ENCODE measurements around the gene PRSS36. TPM values are rescaled to one million over a fixed set of nuclear protein-coding genes. Genes with fewer than 3 reads are reported as not detected.
"Not testable (repeated sequence)": the region's sequence is repeated elsewhere in the genome, so short reads cannot be mapped to it uniquely, and the experiment has no call there.

Gene PRSS36
- total RNA-seq, 4 donors from 2014 or later, result 0.17 to 15.3 (median 3.7) TPM

DNA sequence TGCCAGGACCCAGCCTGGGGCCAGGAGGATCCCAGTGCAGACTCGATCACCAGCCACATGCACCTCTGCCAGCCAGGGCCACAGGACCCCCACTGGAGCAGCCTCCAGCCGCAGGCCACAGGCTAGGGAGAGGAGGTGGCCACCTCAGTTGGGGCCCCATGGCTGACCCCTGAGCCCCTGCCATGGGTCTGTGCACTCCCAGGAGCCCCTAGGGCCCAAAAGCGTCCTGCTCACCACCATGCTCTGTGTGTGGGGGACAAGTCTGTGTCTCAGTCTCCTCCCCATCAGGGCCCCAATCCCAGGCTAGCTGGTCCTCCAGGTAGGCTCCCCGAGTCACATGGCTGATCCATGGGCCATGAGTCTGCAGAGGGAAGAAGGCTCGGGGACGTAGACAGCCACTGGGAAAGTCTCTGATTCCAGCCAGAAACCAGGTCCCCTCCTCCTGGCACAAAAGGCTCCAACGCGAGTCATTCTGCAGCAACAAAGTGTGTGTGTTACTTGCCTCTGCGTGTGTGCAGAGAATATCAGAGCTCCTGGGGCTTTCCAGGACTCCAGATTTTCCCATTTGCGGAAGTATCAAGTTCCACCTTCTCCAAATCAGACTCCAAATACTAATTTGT is 8.3 kb downstream of the PRSS36 start:
- 18% methylated on average over 5 of the region's 10 CpGs; no CpG with 5 or more reads in 1 of the 2 donors for WGBS, 2 donors (ENCODE audit: low coverage in 1 of 2)
- H3K27ac ChIP-seq, result peak overlapping the region; percentile 16 to 86 (median 81)
- H3K9me3 ChIP-seq, result no peaks in the 10 kb centered on the region
- H3K27me3 ChIP-seq, result peaks cover 5% of the 10 kb centered on the region
- H3K36me3 ChIP-seq, result no peaks in the 10 kb centered on the region
- H3K4me1 ChIP-seq, result peaks cover 0 to 30% (median 15%) of the 10 kb centered on the region in 3 donors
- H3K4me3 ChIP-seq, result peak overlapping the region in 1 of 2 donors; percentile 62
- ATAC-seq, result peak; percentile 11
- TF ChIP-seq, protein P1, sequence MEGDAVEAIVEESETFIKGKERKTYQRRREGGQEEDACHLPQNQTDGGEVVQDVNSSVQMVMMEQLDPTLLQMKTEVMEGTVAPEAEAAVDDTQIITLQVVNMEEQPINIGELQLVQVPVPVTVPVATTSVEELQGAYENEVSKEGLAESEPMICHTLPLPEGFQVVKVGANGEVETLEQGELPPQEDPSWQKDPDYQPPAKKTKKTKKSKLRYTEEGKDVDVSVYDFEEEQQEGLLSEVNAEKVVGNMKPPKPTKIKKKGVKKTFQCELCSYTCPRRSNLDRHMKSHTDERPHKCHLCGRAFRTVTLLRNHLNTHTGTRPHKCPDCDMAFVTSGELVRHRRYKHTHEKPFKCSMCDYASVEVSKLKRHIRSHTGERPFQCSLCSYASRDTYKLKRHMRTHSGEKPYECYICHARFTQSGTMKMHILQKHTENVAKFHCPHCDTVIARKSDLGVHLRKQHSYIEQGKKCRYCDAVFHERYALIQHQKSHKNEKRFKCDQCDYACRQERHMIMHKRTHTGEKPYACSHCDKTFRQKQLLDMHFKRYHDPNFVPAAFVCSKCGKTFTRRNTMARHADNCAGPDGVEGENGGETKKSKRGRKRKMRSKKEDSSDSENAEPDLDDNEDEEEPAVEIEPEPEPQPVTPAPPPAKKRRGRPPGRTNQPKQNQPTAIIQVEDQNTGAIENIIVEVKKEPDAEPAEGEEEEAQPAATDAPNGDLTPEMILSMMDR (IDR thresholded peaks at IDR 0.05), result no peak
- TF ChIP-seq EP300 (IDR thresholded peaks at IDR 0.05), result no peak
- TF ChIP-seq POLR2AphosphoS5 (IDR thresholded peaks at IDR 0.05), result no peak
- no peak for TF ChIP-seq POLR2A (IDR thresholded peaks at IDR 0.05)

DNA sequence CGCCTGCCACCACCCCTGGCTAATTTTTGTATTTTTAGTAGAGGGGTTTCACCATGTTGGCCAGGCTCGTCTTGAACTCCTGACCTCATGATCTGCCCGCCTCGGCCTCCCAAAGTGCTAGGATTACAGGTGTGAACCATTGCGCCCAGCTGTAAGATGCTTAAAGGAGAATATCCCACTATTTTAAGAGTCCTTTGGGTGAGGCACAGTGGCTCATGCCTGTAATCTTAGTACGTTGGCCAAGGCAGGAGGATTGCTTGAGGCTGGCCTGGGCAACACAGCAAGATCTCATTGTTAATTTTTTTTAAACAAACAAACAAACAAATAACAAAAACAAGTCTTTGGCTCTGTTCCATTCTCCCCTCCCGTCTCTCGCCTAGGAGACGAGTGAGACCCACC is 8.8 kb downstream of the PRSS36 start:
- H3K4me3 ChIP-seq, H3K36me3 ChIP-seq, H3K27me3 ChIP-seq, H3K9me3 ChIP-seq, ATAC-seq: not testable (repeated sequence)
- Histone ChIP-seq H3K4me1 (peaks cover 0 to 30% (median 15%) of the 10 kb centered on the region in 3 donors), H3K27ac (peak overlapping the region in 3 of 4 donors; percentile 80 to 86 (median 82))
- WGBS, 2 donors (ENCODE audit: low coverage in 1 of 2), result 85% methylated on average over 6 of the region's 9 CpGs; no CpG with 5 or more reads in 1 of the 2 donors

DNA sequence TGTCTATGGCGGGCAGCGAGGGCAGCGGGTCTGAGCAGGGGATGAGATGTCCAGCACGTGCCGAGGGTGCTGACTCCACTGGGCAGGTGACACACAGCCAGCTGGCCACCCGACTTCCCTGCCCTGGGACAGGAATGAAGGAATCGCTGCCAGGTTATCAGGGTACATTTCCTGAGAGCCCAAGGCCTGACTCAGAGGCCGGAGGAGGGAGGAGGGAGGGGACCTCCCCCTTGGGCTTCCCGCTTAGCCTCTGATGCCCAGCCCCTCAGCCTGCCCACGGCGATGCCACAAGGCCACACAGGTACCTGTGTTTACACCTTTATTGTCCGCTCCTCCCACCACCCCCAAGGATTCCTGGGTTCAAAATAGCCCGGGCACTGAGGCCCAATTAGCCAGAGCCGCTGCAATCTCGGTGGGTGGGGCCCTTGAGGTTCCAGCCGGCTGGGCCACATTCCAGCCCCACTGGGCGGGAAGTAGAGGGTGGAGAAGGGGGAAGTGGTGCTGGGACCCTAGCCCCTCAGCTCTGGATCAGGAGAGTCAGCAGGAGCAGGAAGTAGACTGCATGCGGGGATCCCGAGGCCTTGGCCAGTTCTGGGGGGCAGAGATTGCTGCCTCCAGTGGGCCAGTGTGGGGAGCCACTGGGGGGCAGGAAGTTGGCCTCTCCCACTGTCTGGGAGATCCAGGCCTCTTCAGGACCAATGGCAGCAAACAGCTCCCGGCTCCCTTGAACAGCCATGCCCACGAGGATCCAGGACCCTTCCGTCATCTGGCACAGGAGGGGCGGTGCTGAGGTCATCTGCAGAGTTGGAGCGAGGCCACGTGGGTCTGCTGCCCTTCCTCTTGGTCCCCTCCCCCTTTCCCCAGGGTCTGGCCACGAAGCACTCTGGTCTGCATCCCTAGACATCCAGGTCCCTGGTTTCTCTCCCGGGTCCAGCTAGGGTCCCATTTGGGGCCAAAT is 11.0 kb downstream of the PRSS36 start:
- Histone ChIP-seq H3K4me3 (peak overlapping the region in 1 of 2 donors; percentile 12), H3K4me1 (peaks cover 0 to 37% (median 18%) of the 10 kb centered on the region in 3 donors), H3K9me3 (no peaks in the 10 kb centered on the region), H3K27me3 (peaks cover 22% of the 10 kb centered on the region), H3K36me3 (no peaks in the 10 kb centered on the region), H3K27ac (peak overlapping the region in 2 of 4 donors; percentile 58 to 69)
- WGBS, 2 donors (ENCODE audit: low coverage in 1 of 2), result 67 to 84% methylated on average over 3 of the region's 27 CpGs
- ATAC-seq, result no peak
- TF ChIP-seq, protein P1 (IDR thresholded peaks at IDR 0.05), result no peak
- TF ChIP-seq POLR2AphosphoS5 (IDR thresholded peaks at IDR 0.05), result no peak
- no peak for TF ChIP-seq POLR2A (IDR thresholded peaks at IDR 0.05)
- TF ChIP-seq EP300 (IDR thresholded peaks at IDR 0.05), result no peak

DNA sequence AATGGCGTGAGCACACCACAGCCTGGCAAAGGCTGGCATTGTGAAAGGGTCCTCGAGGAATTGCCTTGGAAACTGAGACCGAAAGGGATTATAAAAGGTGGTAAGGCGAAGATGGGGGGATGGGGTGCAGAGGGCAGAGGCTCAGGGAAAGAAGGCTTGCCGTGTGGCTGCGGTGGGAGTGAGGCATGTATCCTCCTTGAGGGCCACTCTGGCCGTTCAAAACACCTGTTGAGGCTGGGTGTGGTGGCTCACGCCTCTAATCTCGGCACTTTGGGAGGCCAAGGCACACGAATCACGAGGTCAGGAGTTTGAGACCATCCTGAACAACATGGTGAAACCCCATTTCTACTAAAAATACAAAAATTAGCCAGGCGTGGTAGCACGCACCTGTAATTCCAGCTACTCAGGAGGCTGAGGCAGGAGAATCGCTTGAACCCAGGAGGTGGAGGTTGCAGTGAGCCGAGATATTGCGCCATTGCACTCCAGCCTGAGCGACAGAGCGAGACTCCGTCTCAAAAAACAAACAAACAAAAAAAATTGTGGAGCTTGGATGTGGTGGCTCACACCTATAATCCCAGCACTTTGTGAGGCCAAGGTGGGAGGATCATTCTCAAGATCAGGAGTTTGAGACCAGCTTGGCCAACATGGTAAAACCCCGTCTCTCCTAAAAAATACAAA is 12.9 kb downstream of the PRSS36 start:
- ATAC-seq, H3K4me3 ChIP-seq, H3K27ac ChIP-seq, H3K9me3 ChIP-seq: not testable (repeated sequence)
- Histone ChIP-seq H3K4me1 (peaks cover 0 to 28% (median 12%) of the 10 kb centered on the region in 3 donors), H3K27me3 (peaks cover 22% of the 10 kb centered on the region), H3K36me3 (peaks cover 0 to 16% of the 10 kb centered on the region in 2 donors)
- WGBS, 2 donors (ENCODE audit: low coverage in 1 of 2), result 89 to 90% methylated on average over 10 to 11 of the region's 20 CpGs

DNA sequence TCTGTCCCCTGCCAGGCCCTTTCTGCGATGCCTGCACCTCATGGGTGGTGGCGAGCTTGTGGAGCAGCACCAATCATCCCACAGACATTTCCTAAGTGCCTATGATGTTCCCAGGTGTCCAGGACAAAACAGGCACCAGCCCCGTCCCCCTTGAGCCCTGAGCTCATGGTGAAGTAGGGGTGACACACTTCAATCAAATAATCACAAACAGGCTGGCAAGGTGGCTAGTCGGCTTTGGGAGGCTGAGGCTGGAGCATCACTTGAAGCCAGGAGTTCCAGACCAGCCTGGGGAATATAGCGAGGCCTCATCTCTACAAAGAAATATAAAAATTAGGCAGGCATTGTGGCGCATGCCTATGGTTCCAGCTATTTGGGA is 13.6 kb downstream of the PRSS36 start:
- Histone ChIP-seq H3K36me3 (peaks cover 0 to 23% of the 10 kb centered on the region in 2 donors), H3K4me1 (peaks cover 0 to 21% (median 5%) of the 10 kb centered on the region in 3 donors), H3K4me3 (no peak overlapping the region), H3K9me3 (no peaks in the 10 kb centered on the region), H3K27me3 (peaks cover 22% of the 10 kb centered on the region), H3K27ac (no peak overlapping the region)
- no peak for TF ChIP-seq EP300 (IDR thresholded peaks at IDR 0.05)
- 73 to 92% methylated on average over 2 to 4 of the region's 6 CpGs for WGBS, 2 donors (ENCODE audit: low coverage in 1 of 2)
- no peak for ATAC-seq
